NCI-H1436 treated with DMSO at 0.1 percent for 48 hours (cell line): ENCODE data around the gene NREP.

Experiments used
- DNase-seq: peaks from one replicate; lab custom pipeline; 2025; lab: John Stamatoyannopoulos, UW

Gene NREP

GRCh38 chr5:111756581-111757354, at the start of gene NREP:
Gene NREP, minus strand, starts transcription at chr5:111757194. Its CDS starts 1,422 bp downstream, at chr5:111755772.
- DNase-seq: peak; percentile 55

DNA sequence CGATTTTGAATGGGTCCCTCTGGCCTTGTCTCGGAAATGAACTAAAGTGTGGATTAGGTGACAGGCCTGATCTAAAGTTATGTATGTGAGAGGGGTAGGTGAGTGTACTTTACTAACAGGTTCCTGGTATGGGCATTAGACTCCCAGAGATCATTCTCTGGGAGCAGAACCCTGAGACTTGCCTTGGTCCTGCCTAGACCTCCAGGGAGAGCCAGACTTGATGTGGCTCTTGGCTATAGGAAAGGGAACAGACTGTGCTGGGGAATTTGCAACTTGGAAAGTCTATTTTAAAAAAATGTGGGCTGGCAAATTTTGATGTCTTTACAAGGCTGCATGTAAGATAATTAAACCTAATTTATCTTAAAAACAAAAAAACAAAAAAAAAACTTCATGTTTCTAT, 49.8 kb upstream of the NREP start:
- no peak for DNase-seq

- DNase-seq: no peak
These were observed 49.2 kb upstream of the NREP start for GRCh38 chr5:111806156-111806555.

DNA sequence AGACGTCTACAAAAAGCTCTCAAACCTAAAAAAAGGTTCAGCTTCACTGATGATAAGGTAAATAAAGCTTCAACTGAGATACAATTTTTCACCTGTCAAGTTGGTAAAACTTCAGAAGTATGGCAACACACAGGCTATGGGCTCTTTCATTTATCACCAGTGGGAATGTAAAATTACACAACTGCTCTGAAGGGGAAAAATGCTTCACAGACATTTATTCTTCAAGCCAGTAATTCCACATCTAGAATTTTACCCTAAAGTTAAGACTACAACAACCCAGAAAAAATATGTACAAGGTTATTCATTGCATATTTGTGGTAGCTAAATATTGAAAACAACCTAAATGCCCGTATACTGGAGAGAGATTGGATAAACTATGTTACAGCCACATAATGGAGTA, 48.1 kb upstream of the NREP start:
- DNase-seq: no peak

GRCh38 chr5:111800351-111800750, 43.4 kb upstream of the NREP start:
- no peak for DNase-seq

DNA sequence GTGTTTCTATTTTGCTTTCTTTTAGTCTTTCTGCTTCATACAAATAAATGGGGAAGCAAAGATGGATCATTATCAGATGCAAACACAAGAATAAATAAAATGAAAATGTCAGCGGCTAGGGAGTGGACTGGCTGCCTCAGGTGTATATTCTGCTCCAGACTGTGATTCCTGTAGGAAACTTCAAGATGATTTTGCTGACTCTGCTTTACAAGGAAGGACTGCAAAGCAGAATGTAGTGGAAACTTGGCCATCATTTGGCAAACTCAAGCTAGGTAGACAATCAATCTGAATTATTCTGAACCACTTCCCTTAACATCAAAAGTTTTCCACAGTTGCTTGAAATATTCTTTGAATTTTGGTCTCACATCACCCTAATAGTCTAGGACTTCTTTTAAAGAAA, 38.1 kb upstream of the NREP start:
- no peak for DNase-seq

DNA sequence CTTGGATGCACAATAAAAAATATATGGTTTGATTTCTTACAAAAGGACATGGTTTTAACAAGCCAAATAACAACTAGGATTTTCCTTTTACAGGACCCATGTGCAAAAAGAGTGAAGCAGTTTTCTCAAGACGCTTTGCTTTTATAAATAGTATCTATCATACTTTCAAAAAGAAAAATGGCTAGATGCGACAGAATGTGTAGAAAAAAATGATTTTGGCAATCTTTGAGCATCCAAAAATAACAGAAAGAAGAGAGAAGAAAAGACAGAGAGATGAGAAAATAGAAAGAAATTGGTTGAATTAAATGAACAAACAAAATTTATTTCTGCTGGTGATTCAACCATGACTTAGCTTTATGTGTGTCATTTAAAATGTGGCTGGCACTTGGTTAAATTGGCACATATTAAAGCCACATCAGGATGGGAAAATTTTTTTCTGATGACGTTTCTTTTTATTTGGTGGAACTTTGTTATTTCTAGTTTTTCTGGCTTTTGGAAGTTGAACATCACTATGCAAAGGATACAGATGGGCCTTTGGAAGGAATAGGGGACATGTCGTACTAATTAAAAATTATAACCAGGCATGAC, 35.6 kb upstream of the NREP start:
- no peak for DNase-seq

DNA sequence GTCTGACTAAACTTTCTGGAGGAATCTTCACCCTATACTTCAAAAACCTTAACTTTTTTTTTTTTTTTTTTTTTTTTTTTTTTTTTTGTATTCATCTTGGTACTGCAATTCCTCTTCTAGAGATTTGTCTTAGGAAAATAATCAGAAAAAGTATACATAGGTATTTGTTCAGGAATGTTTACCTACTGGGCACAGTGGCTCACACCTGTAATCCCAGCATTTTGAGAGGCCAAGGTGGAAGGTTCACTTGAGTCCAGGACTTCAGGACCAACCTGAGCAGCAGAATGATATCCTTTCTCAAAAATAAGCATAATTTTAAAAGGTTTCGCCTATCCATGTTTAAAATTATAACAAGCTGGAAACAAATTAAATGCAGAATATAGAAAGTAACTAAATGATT, 33.3 kb upstream of the NREP start:
- no peak for DNase-seq

DNA sequence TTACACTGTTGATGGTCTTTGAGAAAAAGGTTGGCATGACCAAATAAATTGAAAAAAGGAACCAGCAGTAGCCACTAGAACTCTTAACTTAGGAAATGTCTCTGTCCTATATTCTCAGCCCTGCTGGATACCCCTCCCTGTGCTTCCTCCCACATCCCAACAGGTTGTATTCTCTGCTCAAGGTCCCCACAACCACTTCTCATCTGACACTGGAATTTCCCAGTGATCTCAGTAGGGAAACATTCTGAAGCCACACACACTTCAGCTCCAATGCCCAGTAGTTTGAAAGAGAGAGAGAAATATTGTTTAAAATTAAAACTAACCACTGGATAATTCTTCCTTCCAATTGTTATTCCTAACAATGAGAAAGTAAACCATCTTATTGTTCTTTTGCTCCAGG, 30.0 kb upstream of the NREP start:
- no peak for DNase-seq

GRCh38 chr5:111784491-111785181, 27.6 kb upstream of the NREP start:
- DNase-seq: no peak

DNA sequence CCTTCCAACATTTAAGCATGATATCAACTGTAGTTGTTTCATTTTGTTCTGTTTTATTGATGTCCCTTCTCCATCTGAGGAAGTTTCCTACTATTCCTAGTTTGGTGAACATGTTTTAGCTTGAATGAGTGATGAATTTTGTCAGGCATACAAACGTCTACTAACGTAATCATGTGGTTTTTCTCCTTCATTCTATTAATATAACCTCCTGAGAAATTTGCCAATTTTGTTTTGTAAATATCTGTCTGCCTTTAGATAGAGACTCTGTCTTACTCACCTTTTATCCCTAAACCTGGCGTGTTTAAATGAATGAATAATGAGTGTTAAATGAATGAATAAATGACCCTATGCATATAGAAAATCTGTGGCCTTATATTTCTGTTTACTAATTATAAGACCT, 26.5 kb upstream of the NREP start:
- DNase-seq: no peak

GRCh38 chr5:111782216-111782615, 25.2 kb upstream of the NREP start:
- no peak for DNase-seq

GRCh38 chr5:111781200-111781599, 24.2 kb upstream of the NREP start:
- no peak for DNase-seq

- DNase-seq: no peak
These were observed 22.9 kb upstream of the NREP start for GRCh38 chr5:111779922-111780292.

DNA sequence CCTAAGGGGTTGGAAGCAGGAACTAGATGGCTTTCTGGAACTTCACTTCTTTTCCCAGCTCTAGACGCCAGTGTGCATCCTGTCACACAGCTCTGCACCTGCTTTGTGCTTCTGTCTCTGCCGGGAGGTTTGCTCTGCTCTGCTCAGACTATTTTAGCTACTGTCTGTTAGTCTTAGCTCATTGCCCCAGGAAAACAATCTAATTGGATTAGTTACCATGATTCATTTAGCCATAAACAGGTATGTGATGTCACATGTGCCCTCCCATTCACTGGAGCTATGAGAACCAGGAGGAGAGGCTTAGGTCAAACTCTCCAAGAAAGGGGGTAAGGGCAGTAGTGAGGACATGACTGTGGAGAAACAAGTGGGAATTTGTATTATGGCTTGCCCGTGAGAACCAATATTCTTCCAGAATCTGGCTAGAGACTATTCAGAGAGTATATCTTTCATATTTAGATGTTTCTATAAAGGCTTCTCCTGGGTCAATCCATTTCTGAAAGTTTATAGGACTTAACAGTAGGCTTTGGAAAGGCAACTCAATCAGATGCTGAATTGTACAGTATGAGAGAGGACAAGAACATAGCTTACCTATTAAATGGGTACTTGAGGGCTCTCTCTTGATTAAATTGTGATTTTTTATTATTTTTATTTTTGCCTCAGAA, 22.4 kb upstream of the NREP start:
- no peak for DNase-seq

DNA sequence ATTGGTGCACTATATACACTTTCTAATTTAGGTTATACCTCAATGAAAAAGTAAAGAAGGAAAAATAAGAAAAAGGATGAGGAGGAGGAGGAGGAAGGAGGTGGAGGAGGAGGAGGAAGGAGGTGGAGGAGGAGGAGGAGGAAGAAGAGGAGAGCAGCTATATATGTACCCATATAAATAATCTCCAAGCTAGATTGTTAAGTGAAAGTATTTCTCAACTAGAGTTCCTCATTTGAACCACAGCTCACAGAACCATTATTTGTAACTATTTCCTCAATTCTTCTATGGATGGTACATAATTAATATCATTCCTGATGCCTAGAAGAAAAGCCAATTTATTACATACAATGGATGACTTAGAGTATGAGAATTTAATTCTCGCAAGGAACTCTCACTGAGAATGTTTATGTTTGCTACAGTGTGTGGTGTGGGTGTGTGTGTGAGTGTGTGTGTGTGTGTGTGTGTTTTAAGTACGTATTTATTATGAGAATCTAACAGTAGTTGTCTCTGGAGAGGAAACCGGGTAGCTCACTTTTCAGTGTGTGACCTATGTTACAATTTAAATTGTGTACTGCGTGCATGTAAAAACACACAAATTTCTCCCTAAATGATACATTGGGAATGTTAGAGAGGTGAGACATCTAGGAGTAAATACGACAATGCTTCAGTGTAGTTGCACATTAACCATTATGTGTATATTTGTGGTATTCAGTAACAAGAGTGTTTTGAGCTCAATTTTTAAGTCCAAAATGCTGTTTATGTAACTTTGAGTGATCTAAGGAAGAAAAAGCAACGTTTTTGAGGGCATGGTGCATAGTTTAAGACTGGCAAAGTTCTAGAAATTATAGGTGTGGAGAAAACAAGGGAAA, 20.2 kb upstream of the NREP start:
- no peak for DNase-seq

DNA sequence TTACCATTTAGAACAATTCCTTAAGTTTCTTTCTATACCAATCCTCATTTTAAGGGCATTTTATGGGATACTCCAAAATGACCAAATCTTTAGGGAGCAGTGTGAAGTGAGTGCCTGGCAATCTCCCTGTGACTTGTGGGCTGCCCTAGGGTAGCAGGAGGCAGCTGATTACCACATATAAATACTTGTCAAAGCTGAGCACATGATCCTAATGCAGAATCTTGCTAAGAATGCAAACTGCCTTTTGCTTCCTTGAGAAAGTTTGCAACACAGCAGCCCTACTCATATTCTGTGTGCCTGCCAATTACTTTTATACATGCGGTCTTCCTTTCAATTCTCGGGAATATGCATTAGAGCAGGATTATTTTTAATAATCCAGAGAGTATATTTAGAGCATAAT, 18.2 kb upstream of the NREP start:
- no peak for DNase-seq

GRCh38 chr5:111774525-111774924, 17.5 kb upstream of the NREP start:
- DNase-seq: no peak

DNA sequence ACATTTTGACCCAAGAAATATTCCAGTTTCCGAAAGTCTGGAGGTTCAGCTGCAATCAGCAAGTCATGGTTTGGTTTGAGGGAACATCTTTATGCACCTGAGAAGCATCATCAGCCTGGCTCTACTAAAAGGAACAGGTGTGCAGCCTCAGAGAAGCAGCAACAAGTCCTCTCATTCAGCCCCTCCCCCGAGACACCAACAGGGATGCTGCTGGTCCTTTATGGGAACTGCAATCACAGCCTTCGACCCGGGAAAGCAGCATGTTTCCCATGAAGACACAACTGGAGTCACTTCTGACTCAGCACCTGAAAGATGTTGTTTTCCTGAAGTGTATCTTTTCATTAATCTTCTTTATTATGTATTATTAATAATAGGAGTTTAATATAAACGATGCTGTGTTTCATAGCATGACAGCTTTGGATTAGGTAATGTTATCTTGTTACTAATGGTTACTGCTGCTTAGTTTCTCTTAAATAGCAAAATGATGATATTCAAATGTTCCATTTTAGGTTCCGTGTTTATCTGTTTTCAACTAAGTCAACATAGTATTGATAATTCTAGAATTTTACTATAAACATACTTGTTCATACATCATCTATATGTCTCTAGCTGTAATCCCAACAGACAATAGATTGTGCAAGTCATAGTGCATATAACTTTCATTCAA, 15.6 kb upstream of the NREP start:
- DNase-seq: no peak

- DNase-seq: no peak
These were observed 12.5 kb upstream of the NREP start for GRCh38 chr5:111769541-111769940.
